IPS DF 4.7 (cell line): ENCODE data around the gene TCF7L2.

ENCODE experiments used
- DNase-seq: peaks from one replicate; pipeline ENCODE4 v3.0.0-alpha.2; 2013; ENCODE audit warnings: low spot score; ENCODE audit errors: extremely low read depth

TCF7L2 gene

DNA sequence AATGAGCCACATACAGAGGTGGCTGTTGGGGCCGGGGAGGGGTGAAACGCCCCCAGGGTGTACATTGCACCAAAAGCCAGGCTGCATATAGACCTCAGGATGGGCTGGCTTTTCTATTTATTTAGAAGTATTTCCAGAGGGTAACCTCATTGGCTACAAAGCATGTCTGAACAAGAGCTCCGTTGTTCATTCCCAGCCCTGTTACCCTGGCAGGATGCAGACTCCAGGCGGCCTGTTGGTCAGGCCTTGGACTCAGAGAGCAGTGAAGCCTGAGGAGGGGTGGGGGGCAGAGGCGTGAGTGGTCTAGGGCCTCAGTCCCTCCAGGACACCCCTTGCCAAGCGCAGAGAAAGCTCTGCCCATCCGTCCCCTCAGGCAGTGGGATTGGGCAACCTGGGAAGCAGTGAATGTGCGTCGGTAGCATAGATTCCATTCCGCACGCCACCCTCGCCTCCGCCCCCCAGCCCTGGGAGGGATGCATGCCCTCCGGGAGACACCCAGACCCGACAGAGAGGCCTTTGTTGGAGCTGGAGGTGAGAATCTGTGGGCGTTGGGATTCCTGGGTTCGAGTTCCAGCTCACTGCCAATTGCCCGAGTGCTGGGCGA, 41.9 kb downstream of the TCF7L2 start:
- no peak for DNase-seq

- DNase-seq: no peak
Measured at GRCh38 chr10:112996462-112996861, 46.4 kb downstream of the TCF7L2 start.

DNA sequence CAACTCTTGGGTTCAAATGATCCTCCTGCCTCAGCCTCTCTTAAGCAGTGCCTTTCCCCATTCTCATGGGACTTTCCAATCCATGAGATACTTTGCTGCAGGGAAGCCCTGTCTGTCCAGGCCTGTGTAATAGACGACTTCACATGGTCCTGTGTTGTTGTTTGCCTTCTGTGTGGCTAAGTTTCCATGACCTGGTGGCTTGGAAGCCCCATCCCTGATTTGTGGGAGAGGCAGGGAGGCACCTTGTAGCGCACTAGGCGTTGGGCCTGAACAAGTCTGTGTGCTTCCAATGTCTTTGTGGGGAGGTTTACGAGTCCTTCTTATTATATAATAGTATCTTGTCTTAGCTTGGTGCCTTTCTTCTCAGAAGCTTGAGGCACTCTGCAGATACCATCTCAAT, 49.1 kb downstream of the TCF7L2 start:
- no peak for DNase-seq

DNA sequence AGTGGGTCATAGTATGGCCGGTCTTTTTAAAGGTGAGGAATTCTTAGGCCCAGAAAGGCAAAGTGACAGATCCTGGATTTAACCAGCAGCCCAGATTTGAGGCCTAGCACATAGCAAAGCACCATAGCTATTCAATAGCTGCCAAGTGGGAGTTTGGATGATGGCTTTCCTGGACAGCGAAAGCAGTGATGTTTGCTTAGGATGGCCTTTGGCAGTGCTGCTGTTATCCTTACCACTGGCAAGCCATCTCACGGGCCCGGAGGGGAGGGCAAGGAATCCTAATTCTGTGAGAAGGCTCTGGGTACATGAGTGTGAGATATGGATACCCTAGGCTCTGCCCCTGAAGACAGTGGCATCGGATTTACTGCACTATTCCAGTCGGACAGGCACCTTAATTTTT, 50.4 kb downstream of the TCF7L2 start:
- no peak for DNase-seq

DNA sequence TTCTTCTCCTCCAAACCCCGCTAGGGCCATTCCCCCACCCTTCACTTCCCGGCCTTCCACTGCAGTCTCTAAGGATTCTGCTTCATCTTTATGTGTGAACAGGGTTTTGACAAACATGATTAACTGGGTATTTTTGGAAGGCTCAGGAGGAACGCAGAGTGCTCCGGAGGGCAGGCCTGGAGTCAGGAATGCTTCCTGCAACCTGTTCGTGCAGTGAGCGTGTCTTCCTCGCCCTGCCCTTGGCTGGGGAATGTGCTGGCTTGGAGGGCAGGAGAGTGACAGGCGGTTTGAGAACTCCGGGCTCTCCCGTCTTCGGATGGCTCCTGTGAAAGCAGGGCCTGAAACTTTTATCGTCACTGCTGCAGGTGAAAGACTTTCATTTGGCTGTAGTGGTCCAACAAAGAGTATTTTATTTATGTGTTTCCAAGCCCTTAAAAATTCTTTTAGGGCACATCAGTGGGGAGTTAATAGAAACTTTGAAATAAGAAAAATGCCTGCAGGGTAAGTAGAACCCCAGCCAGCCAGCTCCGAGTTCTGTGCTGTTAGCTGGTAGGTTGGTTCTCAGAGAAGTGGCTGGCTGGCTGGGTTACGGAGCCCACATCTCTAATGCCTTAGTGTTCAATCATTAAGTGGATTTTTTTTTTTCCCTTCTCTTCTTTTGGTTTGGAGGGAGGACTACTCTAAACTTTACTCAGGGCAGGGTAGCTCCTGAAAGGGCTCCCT, 51.0 kb downstream of the TCF7L2 start:
- no peak for DNase-seq

- no peak for DNase-seq
Measured at GRCh38 chr10:113001599-113002448, 51.8 kb downstream of the TCF7L2 start.

GRCh38 chr10:113002449-113002777, 52.4 kb downstream of the TCF7L2 start:
- DNase-seq: no peak

- DNase-seq: no peak
Measured at GRCh38 chr10:113003052-113003451, 53.0 kb downstream of the TCF7L2 start.

DNA sequence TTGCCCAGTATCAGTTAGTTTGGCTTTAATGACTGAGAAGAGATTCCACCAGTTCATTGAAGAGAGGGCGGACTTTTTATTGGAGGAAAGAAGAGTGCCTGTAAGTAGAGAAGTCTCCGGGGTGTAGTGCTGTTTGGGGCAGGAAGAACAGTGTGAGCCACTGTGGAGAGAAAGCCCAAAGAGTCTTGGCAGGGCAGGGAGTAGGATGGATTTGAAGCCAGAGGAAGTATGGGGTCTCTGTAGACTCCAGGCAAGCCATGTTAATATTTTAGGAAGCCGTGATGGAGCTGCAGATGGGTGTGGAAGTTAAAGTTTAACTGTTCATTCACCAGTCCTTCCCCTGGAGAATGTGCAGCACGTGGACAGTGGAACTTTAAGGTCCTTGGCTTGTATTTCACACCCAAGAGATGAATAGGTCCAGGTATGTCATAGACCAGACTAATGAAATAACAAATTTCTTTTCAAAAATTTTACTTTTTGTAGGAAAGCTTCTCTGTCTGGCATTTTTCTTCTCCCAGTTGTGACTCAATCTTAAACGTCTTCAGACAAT, 54.1 kb downstream of the TCF7L2 start:
- no peak for DNase-seq

DNA sequence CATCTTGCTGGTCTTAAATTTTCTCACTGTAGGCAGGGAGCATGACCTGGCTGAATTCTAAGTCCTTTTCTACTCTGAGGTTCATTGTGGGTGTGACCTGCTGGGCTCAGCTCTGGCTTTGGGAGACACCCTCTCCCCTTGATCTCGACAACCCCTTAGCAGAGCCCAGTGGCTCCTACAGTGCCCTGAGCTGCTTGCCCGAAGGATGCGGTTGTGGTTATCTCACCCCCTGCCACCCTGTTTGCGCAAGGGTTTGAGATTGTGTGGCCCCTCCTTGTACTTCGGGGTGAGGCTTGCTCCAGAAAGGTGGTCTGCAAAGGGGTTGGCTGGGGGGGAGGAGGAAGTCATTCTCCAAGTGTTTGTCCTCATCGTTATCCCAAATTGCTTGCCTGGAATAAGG, 55.3 kb downstream of the TCF7L2 start:
- no peak for DNase-seq

DNA sequence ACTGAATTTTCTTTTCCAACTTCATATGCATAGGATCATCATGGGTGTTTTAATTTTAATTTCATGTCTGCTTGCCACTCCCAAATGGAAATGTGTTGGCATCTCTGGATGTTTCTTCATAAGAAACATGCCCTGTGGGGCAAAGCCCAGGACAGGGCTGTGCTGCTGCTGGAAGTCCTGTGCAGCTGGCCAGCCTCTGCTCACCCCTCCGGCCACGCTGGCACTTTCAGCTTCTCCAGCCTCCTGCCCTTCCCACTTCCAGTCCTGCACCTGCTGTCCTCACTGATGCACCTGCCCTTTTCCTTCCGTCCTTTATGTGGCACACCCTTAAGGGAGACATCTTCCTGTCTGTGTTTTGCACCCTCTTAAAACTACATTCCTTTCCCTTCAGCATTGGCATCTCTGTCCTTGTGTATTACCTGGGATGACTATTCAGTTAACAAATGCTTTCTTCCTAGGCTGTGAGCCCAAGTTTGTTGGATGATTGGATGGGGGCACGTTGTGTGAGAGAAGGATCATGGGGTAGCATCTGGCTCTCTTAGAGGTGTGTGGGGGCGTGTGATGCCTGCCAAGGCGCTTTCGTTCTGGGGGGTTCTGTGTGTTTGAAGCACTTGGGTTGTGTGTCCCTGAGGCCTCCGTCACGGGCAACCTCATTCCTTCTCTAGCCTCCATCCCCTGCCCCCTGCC, 56.8 kb downstream of the TCF7L2 start:
- no peak for DNase-seq

GRCh38 chr10:113007343-113007771, 57.3 kb downstream of the TCF7L2 start:
- no peak for DNase-seq

GRCh38 chr10:113007821-113008220, 57.8 kb downstream of the TCF7L2 start:
- no peak for DNase-seq

GRCh38 chr10:113011592-113012374, 61.7 kb downstream of the TCF7L2 start:
- no peak for DNase-seq

GRCh38 chr10:113015201-113015600, 65.2 kb downstream of the TCF7L2 start:
- DNase-seq: no peak

- DNase-seq: no peak
Measured at GRCh38 chr10:113017376-113017775, 67.3 kb downstream of the TCF7L2 start.

GRCh38 chr10:113018034-113018433, 68.0 kb downstream of the TCF7L2 start:
- no peak for DNase-seq

DNA sequence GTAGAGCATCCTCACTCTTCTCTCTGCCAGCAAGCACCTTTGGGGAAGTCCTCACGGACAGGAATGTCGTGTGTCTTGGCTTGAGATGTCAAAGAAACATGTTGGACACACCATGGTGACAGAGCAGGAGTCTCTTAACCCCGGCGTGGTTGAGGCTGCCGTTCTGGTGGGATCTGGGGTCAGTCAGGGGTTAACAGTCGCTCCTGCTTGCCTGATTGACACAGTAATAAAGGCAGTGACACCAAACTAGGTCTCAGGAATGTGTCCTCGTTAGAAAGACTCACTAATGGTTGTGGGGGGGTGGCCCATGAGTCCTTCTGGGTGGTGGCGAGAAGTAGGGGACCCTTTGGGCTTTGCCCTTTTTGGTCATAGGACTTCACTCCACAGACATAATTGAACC, 69.0 kb downstream of the TCF7L2 start:
- DNase-seq: no peak

- no peak for DNase-seq
Measured at GRCh38 chr10:113019692-113020474, 69.8 kb downstream of the TCF7L2 start.

DNA sequence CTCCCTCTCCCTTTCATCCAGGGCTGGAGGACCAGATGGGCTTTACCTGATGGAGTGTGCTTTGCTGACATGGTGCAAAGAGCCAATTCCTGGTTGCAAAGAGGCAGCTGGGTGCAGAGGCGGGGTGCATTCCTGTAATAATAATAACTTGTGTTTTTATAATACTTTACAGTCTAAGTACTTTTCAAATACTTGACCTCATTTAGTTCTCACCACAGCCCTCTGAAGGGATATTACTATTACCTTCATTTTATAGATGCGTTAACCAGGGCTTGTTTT, 70.4 kb downstream of the TCF7L2 start:
- no peak for DNase-seq
